Smooth muscle cell (in vitro differentiated cells): ENCODE measurements around the gene SETBP1. TPM values are rescaled to one million over a fixed set of nuclear protein-coding genes. Genes with fewer than 3 reads are reported as not detected.
A peak's percentile ranks its signal among the peaks of the same experiment; 100 is the strongest.

Source experiments
- DNase-seq: peaks from one replicate; lab custom pipeline; 2025; ENCODE audit not compliant: unreplicated experiment; lab: John Stamatoyannopoulos, UW
- H2AFZ ChIP-seq: fragments of 200-600 bp; sonication (generic); 2 replicates; pipeline ENCODE4 v1.6.0; 2016; ENCODE audit warnings: antibody characterized with exemption, low read depth, mild to moderate bottlenecking
- H3F3A ChIP-seq: fragments of 200-600 bp; sonication (generic); 2 replicates; pipeline ENCODE4 v1.6.0; 2017; ENCODE audit warnings: antibody characterized with exemption, low read depth
- H3K27ac ChIP-seq: fragments of 200-600 bp; sonication (generic); 2 replicates; pipeline ENCODE4 v1.5.1; 2016; ENCODE audit warnings: low read depth, mild to moderate bottlenecking
- H3K27me3 ChIP-seq: fragments of 200-600 bp; sonication (generic); 2 replicates; pipeline ENCODE4 v1.6.1; 2016; ENCODE audit warnings: low read depth, mild to moderate bottlenecking
- H3K36me3 ChIP-seq: fragments of 200-600 bp; sonication (generic); 2 replicates; pipeline ENCODE4 v1.5.1; 2016; ENCODE audit warnings: low read depth
- H3K4me1 ChIP-seq: fragments of 200-600 bp; sonication (generic); 2 replicates; pipeline ENCODE4 v1.5.1; 2016; ENCODE audit warnings: low read depth
- H3K4me2 ChIP-seq: fragments of 200-600 bp; sonication (generic); 2 replicates; pipeline ENCODE4 v1.6.0; 2016; ENCODE audit warnings: mild to moderate bottlenecking
- H3K4me3 ChIP-seq: fragments of 200-600 bp; sonication (generic); 2 replicates; pipeline ENCODE4 v1.5.1; 2016; ENCODE audit warnings: mild to moderate bottlenecking
- H3K79me2 ChIP-seq: fragments of 200-600 bp; sonication (generic); 2 replicates; pipeline ENCODE4 v1.6.0; 2016; ENCODE audit warnings: low read depth, mild to moderate bottlenecking
- H3K9ac ChIP-seq: fragments of 200-600 bp; sonication (generic); 2 replicates; pipeline ENCODE4 v1.6.0; 2016; ENCODE audit warnings: low read depth
- H3K9me3 ChIP-seq: fragments of 200-600 bp; sonication (generic); replicated peaks from 2 replicates; pipeline ENCODE4 v1.5.1; 2016; ENCODE audit warnings: low read depth
- H4K20me1 ChIP-seq: fragments of 200-600 bp; sonication (generic); 2 replicates; pipeline ENCODE4 v1.6.0; 2016; ENCODE audit warnings: low read depth
- CTCF ChIP-seq: fragments of 200-600 bp; sonication (generic); IDR thresholded peaks from 2 replicates; pipeline ENCODE4 v1.5.1; 2017; ENCODE audit warnings: borderline replicate concordance, mild to moderate bottlenecking, antibody characterized with exemption; ENCODE audit not compliant: insufficient read depth, poor library complexity, severe bottlenecking
- WGBS: methylation state at CpG from one replicate; pipeline ENCODE4 v1.1.7; 2016; ENCODE audit warnings: low lambda C conversion rate; 5-methylcytosine and 5-hydroxymethylcytosine counted together
- polyA plus RNA-seq: library from polyadenylated mRNA; unstranded; fragments of >200 nt; fragmentation: Nextera tagmentation; extraction: Ambion mirVana; gene quantifications from 2 replicates; pipeline ENCODE4 v1.2.1, GENCODE V29; 2016
- total RNA-seq: library from RNA; depleted of rRNA; stranded (reverse); fragments of >200 nt; gene quantifications from 2 replicates; pipeline ENCODE4 v1.2.3, GENCODE V29; 2014

Gene SETBP1
- total and polyA plus RNA-seq, 2 experiments from 2014 or later, result 6.1 to 17.7 TPM

GRCh38 chr18:45044787-45045186 lies 364.1 kb downstream of the SETBP1 start:
- Histone ChIP-seq H2AFZ (no peak overlapping the region), H3K79me2 (no peaks in the 10 kb centered on the region), H3K9me3 (no peaks in the 10 kb centered on the region), H3K4me3 (no peak overlapping the region), H3K4me2 (no peak overlapping the region), H3F3A (peaks cover 8% of the 10 kb centered on the region), H4K20me1 (no peaks in the 10 kb centered on the region), H3K4me1 (no peaks in the 10 kb centered on the region), H3K9ac (no peak overlapping the region), H3K36me3 (no peaks in the 10 kb centered on the region), H3K27ac (no peak overlapping the region), H3K27me3 (no peaks in the 10 kb centered on the region)
- no peak for TF ChIP-seq CTCF
- no peak for DNase-seq
- WGBS, result 93% methylated on average over 7 of the region's 7 CpGs

GRCh38 chr18:45046228-45046627 lies 365.5 kb downstream of the SETBP1 start:
- Histone ChIP-seq H3K9ac (no peak overlapping the region), H3K79me2 (no peaks in the 10 kb centered on the region)
- WGBS, result 96% methylated on average over 3 of the region's 3 CpGs

GRCh38 chr18:45046961-45047360 lies 366.3 kb downstream of the SETBP1 start:
- Histone ChIP-seq H3K9ac (no peak overlapping the region), H3K4me2 (no peak overlapping the region), H3K27ac (no peak overlapping the region), H4K20me1 (no peaks in the 10 kb centered on the region), H3K79me2 (no peaks in the 10 kb centered on the region), H3F3A (peaks cover 8% of the 10 kb centered on the region), H3K36me3 (no peaks in the 10 kb centered on the region), H3K4me3 (no peak overlapping the region), H3K27me3 (no peaks in the 10 kb centered on the region), H3K9me3 (no peaks in the 10 kb centered on the region), H3K4me1 (peaks cover 4% of the 10 kb centered on the region), H2AFZ (no peak overlapping the region)
- DNase-seq, result no peak
- WGBS, result 81% methylated on average over 6 of the region's 6 CpGs
- TF ChIP-seq CTCF, result no peak

More at GRCh38 chr18:45046228-45046627, 365.5 kb downstream of the SETBP1 start:
- H4K20me1 ChIP-seq, result no peaks in the 10 kb centered on the region
- no peak overlapping the region for H3K27ac ChIP-seq
- peaks cover 8% of the 10 kb centered on the region for H3F3A ChIP-seq
- H3K9me3 ChIP-seq, result no peaks in the 10 kb centered on the region
- H2AFZ ChIP-seq, result no peak overlapping the region
- H3K4me3 ChIP-seq, result no peak overlapping the region
- H3K4me1 ChIP-seq, result peaks cover 3% of the 10 kb centered on the region
- TF ChIP-seq CTCF, result no peak
- H3K36me3 ChIP-seq, result no peaks in the 10 kb centered on the region
- no peak overlapping the region for H3K4me2 ChIP-seq
- no peaks in the 10 kb centered on the region for H3K27me3 ChIP-seq
- DNase-seq, result no peak

- peak overlapping the region; percentile 21 for H3K9ac ChIP-seq
- H3K27ac ChIP-seq, result peak overlapping the region; percentile 84
- no peaks in the 10 kb centered on the region for H3K79me2 ChIP-seq
- no peaks in the 10 kb centered on the region for H3K36me3 ChIP-seq
- peaks cover 8% of the 10 kb centered on the region for H3F3A ChIP-seq
- WGBS, result 65% methylated on average over 4 of the region's 4 CpGs
- H2AFZ ChIP-seq, result no peak overlapping the region
- no peak for TF ChIP-seq CTCF
- H3K9me3 ChIP-seq, result no peaks in the 10 kb centered on the region
- H4K20me1 ChIP-seq, result no peaks in the 10 kb centered on the region
- H3K4me3 ChIP-seq, result no peak overlapping the region
- peaks cover 4% of the 10 kb centered on the region for H3K4me1 ChIP-seq
- H3K4me2 ChIP-seq, result peak overlapping the region; percentile 2
- DNase-seq, result no peak
- H3K27me3 ChIP-seq, result no peaks in the 10 kb centered on the region
Measured at GRCh38 chr18:45049578-45050319, 369.1 kb downstream of the SETBP1 start.
